GM19043 (cell line): ENCODE results near the gene FOXG1.

Experiments used
- ATAC-seq: cut with Tn5 transposase; IDR thresholded peaks from one replicate; pipeline ENCODE4 v1.9.1; 2021; ENCODE audit warnings: low read depth; ENCODE audit not compliant: unreplicated experiment

FOXG1 gene

GRCh38 chr14:28766469-28766955, at the start of gene FOXG1:
TSS of gene FOXG1 (plus strand) at chr14:28766787. CDS start at chr14:28767280, 493 bp downstream.
- ATAC-seq, result no peak

DNA sequence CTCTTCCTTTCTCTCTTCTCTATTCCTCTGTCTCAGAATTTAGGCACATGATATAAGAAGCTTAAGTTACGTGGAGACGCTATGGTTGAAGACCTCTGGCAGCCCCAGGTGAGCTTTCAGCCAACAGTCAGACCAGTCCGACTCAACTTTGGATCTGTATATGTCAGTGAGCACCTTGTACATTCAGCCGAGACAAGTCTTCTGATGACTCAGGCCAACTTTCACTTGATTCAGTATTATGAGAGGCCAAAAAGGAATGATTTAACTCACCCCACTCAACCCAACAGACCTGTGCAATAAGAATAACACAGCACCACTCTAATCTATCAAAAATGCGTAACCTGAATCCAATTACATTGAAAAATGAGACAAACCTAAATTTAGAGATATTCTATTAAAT, 47.5 kb upstream of the FOXG1 start:
- ATAC-seq, result no peak

DNA sequence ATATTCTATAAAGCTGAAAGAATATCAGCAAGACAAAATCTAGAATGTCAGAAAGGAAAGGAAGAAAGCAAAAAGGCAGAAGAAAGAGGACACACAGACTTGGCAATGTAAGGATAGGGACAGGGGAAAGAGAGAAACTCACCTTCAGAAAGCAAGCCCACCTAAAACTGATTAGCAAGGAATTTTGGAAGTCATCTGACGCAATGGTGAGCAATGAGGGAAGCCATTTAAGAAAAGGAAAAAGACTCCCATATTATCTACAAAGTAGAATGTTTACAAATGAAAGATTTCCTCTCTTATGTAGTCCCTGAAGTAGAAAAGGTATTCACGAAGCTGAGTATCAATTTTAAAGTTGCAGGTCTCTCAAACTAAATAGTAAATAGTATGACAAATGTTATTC, 35.2 kb upstream of the FOXG1 start:
- no peak for ATAC-seq

DNA sequence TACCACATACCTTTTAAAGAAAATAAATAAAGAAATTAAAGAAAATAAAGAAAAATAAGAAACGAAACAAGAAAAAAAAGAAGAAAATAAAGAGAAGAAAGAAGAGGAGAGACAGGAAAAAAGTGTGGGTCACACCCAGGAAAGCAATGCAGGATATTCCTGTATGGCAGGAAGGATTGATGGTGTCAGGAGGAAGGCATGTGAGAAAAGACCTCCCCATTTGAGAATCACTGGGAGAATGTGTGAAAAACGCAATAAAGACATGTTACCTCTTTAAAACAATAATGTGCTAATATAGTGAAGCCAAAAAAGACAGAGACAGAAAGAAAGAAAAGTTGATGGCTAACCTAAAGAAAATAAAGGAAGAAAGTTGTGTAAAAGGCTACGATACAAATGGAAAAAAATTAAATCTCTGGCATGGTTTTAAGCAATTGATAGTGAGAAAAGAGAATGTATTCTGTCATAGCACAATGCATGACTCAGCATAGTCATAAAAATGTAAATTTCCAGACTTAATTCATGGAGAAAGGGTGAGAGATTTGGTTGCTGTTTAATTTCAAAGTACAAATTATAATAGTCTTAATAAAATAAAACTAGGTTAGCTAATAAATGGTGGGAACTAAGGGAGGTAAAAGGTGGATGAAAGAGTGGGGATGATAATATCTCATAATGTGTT, 24.3 kb upstream of the FOXG1 start:
- ATAC-seq, result no peak

GRCh38 chr14:28744126-28744525, 22.5 kb upstream of the FOXG1 start:
- ATAC-seq, result no peak

- ATAC-seq, result no peak
These were observed 21.4 kb upstream of the FOXG1 start for GRCh38 chr14:28745176-28745575.

GRCh38 chr14:28746247-28746646, 20.3 kb upstream of the FOXG1 start:
- no peak for ATAC-seq

GRCh38 chr14:28751467-28752058, 15.0 kb upstream of the FOXG1 start:
- ATAC-seq, result peak; percentile 68

- no peak for ATAC-seq
These were observed 12.2 kb upstream of the FOXG1 start for GRCh38 chr14:28754209-28754985.

GRCh38 chr14:28755198-28755815, 11.3 kb upstream of the FOXG1 start:
- no peak for ATAC-seq

DNA sequence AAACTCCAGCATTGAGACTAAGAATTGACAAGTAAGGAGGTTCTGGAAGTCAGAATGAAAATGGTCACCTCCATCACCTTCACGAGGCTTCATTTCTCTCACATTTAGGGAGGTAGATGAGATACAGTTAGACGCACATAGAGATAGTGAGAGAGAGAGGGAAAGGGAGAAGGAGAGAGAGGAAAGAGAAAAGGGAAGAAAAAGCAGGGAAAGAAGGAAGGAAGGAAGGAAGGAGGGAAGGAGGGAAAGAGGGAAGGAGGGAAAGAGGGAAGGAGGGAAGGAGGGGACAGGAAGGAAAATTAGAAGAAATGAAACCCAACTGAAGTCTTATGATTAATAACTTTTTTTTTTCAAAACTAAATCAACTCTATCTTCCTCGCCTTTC, 10.7 kb upstream of the FOXG1 start:
- ATAC-seq, result no peak

- no peak for ATAC-seq
These were observed 10.2 kb upstream of the FOXG1 start for GRCh38 chr14:28756269-28756883.

GRCh38 chr14:28756884-28757570, 9.6 kb upstream of the FOXG1 start:
- ATAC-seq, result no peak

DNA sequence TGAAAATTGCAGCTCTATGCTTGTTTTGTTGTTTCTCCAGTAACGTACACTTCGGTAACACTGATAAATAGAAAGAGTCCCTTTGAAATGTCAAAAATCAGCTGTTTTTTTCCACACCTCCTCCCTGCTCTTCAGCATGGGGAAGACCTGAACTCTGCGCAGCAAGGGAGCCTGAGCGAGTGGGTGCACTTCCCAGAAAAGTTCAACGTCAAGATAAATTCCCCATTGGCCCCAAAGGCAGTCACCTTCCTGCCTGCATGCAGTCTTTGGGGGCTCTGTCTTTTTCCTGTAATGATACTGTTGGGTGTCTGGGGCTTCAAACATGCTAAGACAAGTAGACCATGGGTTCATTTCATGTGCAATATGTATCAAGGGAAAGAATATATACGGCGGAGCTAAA, 8.8 kb upstream of the FOXG1 start:
- no peak for ATAC-seq

GRCh38 chr14:28758253-28758884, 8.2 kb upstream of the FOXG1 start:
- no peak for ATAC-seq

GRCh38 chr14:28758885-28759652, 7.5 kb upstream of the FOXG1 start:
- no peak for ATAC-seq

- ATAC-seq, result no peak
These were observed 6.8 kb upstream of the FOXG1 start for GRCh38 chr14:28759653-28760313.

DNA sequence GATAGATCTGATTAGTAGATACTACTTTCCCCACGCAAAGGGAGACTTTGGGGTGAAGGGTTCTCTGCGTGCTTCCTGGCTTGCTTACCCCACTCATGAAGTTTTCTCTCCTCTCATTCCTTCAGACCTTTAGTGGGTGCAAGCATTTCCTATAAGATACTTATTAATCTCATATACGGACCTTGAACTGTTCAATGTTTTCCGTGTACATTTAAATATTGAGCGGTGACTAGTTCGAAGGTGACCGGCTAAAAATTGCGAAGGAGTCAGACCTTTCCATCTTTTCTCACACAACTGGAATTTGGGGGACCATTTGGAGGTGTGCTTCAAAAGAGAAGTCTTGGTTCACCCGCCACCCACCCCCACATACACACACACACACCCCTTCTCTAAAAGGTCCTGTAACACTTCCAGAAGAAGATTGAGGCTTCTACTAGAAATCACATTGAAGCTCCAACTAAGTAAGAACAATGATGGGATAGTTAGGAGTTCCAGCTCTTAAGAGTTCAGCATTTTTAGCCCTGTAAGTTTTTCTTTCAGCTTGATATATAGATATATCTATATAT, 6.1 kb upstream of the FOXG1 start:
- no peak for ATAC-seq
